GM21381 (cell line): ENCODE results near the gene PRLR.
"Not testable (repeated sequence)": the region's sequence is repeated elsewhere in the genome, so short reads cannot be mapped to it uniquely, and the experiment has no call there.

Source experiments
- ATAC-seq: cut with Tn5 transposase; IDR thresholded peaks from one replicate; pipeline ENCODE4 v1.9.1; 2021; ENCODE audit warnings: mild to moderate bottlenecking, moderate library complexity; ENCODE audit not compliant: unreplicated experiment

Gene PRLR

DNA sequence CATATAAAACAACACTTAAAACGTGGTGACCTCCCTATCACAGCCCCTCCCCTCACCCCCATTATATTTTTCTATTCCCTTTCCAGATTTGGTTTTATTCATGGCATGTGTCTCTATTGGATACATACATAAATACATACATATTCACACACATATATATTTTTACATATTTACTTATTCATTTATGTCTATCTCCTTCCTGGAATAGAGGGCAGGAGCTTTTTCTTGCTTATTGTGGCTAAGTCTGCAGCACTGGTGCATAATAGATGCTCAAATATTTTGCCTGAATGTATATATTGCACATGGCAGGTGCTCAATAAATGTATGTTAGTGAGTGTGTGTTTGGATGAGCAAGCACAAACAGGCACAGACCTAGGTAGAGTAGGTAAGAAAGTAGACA is 185.0 kb downstream of the PRLR start:
- ATAC-seq: no peak

DNA sequence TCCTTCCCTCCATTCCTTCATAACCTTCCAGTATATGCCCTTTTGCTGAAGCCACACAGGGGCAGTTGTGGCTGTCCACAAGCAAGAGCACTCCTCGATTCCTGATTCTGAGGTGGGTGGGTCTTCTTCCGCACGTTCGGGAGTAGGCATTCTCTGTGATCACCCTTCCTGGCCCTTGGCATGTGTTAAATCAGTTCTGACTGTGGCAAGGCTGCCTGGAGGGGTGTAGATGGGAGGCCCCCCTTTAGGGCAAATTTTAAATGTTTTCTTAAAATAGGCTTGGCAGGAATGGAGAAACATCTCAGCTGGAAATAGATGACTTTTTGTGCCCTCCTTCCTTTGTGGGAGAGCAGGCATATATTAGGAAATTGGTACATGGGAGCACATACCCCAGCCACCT is 185.6 kb downstream of the PRLR start:
- ATAC-seq: no peak

DNA sequence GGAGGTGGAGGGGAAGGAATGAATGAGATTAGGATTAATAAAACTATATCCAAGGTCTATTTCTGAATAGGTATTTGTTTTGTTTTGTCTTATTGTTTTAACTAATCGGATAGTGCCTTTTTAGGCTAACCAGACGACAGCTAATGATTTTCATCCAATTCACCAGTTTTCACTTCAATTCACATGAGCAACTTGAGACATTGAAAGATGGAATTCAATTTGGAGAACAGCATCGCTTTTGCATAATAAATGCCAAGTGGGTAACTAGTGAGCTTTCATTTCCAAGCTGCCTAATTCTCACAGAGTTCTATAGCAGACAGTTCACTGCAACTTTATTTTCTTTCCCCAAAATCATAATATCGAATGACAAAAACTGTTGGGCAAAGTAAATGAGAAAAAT is 187.5 kb downstream of the PRLR start:
- ATAC-seq: no peak

DNA sequence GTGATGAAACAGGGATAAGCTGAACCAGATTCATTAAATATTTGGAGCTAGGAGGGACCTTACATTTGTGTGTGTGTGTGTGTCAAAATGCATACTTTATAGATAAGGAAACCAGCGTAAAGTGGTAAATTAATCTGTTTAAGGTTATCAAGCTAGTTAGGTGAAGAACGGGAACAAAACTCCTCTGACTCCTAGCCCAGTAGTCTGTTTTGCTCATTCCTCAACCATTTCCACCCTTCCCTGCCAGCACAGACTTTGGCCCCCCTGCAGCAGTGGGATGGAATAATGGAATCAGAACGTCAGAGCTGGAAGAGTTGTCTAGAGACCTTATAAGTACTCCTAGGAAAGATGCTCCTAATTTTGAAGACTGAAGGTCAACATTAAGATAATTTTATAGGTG is 189.0 kb downstream of the PRLR start:
- no peak for ATAC-seq

DNA sequence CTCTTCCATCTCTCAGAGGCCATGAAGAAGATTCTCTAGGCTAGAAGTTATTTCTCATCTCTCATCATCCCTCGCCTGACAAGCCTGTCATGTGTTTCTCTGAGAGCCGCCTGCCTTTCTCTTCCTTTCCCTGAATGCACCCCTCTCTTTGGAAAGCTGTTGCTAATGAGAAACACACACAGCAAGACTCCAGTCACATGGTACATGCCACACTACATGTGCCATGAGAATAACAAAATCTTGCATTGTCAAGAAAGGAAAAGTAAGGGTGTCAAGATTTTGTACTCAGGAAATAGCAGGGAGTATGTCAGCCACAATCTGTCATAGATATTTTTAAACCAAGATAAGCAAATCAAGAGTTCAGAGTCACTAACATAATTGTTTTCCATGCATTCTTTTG is 191.4 kb downstream of the PRLR start:
- no peak for ATAC-seq

DNA sequence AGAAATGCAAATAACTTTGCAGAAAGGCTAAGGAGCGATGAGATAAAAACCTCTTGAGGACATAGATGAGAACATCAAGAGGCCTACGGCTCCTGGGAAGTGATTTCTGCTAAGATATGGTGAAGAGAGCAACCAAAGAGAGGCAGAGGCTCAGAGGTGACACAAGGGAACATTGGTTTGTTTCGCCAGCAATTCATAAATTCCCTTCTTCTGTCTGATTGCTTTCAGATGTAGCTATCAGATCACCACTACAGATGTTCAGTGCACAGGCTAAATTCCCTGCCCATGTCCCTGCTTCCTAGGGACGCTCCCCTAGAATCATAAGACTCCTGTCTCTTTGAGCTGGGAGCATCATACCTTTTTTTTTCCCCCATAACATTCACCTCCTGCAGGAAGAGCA is 193.8 kb downstream of the PRLR start:
- no peak for ATAC-seq

DNA sequence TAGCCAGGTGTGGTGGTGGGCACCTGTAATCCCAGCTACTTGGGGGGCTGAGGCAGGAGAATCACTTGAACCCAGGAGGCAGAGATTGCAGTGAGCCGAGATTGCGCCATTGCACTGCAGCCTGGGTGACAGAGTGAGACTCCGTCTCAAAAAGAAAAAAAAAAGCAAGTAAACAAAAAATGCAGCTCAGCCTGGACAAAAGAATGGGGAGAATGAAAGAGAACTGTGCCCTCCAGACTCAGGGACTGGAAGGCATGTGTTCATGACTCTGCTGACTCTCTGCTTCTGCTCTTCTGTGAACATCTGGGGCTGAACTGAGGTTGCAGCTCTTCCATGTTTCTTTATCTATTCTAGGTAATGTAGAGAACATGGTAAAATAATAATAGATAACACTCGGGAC is 194.4 kb downstream of the PRLR start:
- not testable (repeated sequence) for ATAC-seq

DNA sequence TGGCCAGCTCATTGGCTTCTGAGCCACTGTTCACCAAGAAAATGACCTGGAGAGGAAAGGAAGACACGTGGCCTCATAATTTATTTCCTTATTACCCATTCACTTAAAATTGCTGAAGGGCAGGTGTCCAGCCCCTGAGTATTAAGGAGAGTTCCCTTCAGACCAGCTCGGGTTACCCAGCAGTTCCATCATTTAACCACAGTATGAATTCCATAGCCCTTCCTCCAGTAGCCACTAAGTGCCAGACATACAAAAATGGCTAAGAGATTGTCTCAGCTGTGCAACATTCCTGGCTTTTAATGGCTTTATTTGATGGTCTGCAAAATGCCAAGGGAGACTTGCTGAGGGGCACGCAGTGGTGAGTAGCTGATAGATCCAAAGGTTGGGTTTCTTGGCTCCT is 195.0 kb downstream of the PRLR start:
- ATAC-seq: no peak

DNA sequence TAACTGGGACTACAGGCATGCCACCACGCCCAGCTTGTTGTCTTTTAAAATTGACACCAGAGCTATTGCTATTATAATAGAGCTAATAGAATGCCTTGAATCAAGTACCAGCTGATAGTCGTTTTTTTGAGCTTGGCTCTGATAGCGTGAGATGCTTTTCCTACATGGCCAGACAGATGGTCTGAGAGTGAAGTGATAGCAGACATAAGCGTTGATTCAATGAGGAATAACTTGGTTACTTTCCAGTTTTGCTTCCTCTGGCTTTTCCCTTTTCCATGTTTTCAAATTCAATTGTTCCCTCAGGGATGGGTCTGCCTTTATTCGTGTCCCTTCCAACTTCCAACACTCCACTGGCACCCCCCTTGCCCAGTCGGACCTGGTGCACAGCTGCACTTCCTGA is 197.9 kb downstream of the PRLR start:
- no peak for ATAC-seq

DNA sequence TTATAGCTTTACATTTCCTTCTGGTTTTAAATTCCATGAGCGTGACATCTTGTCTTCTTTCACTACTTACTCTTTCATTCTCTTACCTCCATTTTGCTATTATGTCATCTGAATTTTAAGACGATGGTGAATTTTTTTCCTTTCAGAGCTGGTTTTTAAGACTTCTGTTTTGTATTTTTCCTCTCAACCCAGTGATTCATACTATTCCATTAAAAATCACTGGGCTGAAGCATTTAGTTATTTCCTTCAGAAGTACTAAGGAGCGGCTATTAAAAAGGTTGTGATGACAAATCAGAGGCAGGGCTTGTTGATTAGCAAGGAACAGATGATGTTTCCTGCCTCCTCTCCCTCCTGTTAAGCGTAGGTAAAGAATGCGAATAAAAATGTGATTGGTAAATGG is 199.0 kb downstream of the PRLR start:
- no peak for ATAC-seq

DNA sequence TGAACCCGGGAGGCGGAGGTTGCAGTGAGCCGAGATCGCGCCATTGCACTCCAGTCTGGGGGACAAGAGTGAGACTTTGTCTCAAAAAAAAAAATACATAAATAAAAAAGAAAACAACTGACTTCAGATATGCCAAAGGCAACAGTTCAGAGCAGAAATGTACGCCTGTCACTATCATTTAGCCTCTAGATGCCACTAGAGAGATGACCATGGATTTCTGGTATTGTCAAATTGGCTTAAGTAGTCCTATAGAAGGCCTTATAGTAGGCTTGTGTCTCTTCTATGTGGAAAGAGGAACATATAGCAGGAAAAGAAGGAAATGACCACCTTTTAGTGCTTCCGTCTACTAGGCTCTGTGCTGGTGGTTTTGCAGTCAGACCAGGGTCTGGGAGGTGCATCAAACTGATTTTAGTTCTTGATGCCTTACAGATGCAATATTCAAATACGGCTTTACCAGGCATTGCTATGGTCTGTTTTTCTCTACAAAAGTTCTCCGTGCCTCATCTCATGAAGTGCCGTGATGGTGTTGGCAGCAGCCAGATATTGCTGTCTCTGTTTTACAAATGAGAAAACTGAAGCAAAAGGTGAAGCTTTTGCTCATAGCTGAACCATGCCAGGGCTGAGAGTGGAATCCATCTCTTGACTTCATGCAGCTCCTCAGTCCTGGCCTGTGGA is 199.7 kb downstream of the PRLR start:
- ATAC-seq: no peak

DNA sequence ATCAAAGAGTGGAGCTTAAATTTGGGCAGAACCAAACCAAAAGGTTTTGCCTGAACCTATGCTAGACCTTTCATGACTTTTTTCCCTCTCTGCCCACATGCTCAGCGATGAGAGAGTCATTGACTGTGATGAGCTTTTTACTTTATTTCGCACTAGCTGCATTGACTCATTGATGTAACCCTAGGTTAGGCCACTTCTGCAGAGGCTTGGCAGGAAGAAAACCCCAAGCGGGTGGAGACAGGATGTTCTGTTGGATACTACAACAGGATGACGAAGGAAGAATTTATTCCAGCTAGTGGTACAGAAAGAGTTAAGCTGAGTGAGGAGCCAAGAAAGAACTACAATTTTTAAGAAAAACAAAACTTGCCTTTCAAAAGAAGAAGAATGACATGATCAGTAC is 201.0 kb downstream of the PRLR start:
- ATAC-seq: no peak

DNA sequence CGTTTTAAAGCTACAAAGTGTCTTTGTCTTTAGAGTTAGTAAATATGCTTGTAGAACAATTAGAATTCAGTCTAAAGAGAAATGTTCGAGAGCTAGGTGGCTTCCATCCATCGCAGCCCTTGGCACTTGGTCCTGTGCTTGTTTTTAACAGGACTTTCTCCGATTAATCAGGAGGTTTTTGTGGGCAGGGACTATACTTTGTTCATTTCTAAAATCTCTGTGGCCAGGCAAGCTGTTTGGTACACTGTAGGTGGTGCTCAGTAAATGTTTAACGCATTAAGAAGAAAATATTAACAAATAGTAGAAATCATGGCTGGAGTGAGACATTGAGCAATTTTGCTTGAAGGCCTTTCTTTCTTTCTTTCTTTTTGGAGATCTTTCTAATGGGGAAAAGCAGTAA is 203.3 kb downstream of the PRLR start:
- ATAC-seq: no peak

DNA sequence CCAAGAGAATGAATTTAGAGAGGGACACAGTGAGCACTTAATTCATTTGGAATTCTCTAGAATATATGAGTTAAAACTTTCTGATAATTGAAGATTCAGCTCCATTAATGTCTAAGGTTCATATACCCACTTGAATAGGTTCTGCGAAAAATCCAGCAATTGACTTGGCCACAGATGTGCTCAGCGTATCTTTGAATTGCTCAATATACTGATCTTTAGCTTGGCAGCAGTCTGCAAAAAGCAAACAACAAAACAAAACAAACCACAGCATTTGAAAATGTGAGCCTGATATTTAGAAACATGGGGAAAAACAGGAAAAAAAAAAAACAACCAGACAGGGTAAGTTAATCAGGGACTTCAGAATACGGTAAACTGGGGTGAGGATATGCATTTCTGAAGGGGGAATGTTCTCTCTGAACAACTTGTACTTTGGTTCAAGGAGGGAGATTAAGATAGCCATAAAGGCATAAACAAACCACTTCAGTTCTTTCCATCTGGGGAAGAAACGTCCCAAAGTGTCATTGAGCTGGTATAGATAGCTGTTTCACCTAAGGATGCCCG is 203.9 kb downstream of the PRLR start:
- ATAC-seq: no peak

DNA sequence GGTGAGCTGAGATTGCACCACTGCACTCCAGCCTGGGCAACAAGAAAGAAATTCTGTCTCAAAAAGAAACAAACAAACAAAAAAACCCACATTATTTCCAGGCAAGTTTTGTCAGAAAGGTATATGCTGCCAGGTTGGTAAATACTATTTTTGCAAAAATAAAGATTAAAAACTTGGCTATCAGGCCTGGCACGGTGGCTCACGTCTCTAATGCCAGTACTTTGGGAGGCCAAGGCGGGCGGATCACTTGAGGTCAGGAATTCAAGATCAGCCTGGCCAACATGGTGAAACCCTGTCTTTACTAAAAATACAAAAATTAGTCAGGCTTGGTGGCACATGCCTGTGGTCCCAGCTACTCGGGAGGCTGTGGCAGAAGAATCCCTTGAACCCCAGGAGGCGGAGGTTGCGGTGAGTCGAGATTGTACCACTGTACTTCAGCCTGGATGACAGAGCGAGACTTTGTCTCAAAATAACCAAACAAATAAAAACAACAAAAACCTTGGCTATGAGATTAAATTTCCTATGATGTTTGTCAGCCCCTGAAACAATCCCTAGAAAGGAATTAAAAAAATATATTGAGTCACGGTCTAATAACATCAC is 205.3 kb downstream of the PRLR start:
- ATAC-seq: no peak

DNA sequence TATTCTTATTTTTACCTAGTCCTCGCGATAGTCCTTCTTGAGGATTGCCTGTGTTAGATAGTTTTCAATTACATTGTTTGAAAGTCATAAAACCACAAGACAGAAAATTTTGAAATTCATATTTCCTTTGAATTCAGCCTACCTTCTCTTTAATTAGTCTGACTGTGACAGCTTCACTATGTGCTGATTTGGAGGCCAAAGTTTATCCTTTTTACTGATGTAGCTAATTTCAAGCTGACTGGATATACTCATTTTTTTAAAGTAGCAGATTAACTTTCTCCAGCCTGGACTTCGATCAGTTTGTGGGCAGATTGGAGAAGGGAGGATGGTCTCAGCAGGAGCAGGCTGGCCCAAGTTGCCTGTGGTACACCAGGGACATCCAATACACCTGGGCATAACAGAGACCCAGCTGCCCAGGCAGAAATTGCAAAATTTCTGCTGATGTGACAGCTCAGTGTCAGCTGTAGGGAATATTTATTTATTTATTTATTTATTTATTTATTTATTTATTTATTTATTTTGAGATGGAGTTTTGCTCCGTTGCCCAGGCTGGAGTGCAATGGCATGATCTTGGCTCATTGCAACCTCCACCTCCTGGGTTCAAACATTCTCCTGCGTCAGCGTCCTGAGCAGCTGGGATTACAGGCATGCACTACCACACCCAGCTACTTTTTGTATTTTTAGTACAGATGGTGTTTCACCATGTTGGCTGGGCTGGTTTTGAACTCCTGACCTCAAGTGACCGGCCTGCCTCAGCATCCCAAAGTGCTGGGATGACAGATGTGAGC is 206.7 kb downstream of the PRLR start:
- no peak for ATAC-seq

DNA sequence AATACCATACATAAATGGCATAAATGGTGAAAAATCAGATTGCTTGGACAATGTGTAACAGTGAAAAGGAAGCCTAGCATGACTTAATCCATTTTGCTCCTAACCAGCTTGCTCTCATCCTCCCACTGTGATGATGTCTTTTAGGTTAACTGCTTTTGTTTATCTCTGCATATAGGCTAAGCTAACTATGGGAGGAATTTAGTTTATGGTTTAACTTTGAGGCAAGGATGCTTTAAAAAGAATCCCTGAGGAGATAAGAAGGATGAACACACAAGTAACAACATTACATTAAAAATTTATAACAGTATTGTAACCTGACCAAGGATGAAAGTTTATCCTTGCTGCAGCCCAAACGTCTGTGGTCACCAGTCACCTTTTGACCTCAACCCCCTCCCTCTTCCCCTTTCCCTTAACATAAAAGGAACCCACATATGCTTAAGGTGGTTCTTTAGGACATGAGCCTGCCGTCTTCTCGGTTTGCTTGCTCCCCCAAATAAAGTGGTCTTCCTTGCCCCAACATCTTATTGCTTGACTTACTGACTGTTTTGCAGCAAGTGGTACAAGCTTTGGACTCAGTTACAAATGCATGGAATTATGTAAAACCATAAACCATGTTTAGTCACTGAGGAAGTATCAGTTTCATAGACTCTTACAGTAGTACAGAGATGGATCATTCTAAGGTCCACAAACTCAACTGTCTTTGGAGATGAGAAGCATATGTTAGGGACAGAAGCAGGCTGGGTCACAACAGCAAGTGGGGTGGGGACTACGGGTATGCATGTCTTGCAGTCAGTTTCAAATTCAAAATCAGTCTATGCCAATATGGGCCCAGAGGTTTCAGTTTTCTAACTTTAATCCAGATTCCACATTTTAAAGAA is 213.9 kb downstream of the PRLR start:
- ATAC-seq: peak; percentile 84

DNA sequence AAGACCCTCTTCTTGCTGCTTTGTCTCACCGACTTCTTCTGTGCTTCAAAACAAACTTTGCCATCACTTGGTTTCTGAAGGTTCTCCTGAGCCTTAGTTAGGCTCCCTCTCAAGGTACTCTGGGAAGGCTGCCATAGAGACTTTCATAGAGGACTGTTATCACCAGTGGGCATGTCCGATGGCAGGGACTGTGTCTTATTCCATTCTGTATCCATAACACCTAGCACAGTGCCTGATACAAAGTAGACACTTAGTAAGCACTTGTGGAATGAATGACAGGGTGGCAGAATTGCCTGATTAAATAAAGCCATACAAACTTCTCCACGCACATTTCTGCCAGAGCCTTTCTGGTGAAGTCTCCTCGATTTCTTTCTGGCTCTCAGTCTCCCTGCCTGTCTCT is 215.2 kb downstream of the PRLR start:
- ATAC-seq: no peak

DNA sequence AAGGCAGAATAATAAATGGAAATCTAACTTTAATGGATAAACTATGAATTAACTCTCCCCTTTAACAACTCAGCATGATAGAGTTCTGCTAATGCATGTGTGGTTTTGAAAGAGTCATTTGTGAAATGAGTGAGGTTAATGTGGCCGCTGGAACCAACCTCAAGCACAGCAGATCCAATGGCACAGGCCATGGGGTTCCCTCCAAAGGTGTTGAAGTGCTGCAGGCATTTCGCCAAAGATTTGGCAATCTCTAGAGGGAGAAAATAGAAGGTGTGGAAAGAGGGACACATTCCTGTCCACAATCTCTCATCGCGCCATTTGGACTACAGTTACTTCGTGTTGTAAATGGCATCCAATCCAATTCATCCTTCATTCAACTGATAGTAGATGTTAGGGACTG is 217.5 kb downstream of the PRLR start:
- no peak for ATAC-seq

DNA sequence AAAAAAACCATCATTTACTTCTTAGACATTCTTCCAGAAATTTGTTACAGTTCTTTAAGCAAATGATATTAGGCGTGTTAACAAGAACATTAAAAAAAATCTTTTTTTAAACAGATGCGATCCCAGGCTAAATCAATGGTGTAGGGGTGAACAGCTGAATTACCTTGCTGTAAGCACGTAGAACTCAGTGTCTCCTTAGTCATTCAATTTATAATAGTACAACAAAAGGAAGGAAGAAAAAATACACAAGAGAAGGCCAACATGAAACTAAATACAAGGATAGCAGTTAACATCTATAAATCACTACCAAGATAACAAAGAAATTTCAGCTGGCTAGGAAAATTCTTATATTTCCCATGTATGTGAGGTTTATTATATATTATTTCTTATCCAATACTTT is 217.9 kb downstream of the PRLR start:
- ATAC-seq: no peak

DNA sequence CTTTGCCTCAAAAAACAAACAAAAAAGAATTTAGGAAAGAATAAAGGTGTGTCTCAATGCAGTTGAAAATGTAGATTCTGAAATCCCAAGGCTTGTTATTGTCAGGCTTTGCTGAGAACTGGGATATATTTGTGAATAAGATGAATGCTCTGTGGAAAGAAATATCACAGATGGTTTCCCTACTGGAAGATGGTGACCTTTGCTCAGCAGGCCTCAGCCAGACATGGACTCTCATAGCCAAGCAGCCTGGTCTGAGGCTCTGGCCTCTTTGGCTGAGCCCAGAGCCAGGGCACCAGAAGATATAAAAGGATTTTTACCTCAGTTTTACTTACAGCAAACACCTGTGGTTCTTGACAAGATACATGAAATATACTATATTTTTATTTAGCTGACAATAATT is 219.6 kb downstream of the PRLR start:
- ATAC-seq: no peak
